ENCODE measurements around the gene SLC39A10.

SLC39A10 gene

DNA sequence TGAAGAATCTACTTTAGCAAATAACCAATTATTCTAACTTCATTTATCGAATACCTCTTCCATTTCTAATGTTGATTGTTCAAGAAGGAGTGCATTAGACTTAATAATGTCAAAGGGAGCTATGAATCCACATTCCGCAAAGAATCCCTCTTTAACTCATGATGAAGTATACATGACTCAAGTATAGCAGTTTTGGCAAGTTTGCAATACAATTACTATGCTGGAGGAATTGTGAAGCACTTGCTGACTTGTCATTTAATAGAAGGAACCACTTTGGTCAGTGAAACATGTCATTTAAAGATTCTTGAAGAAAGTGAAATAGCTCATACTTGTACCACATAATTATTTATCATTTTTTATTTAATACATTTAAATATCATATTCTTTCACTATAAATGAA, 125.1 kb downstream of the SLC39A10 start:
- no peak overlapping the region for H3K4me3 ChIP-seq (replicated peaks; ENCODE audit: low read depth, low read length)
- TF ChIP-seq, protein P1, sequence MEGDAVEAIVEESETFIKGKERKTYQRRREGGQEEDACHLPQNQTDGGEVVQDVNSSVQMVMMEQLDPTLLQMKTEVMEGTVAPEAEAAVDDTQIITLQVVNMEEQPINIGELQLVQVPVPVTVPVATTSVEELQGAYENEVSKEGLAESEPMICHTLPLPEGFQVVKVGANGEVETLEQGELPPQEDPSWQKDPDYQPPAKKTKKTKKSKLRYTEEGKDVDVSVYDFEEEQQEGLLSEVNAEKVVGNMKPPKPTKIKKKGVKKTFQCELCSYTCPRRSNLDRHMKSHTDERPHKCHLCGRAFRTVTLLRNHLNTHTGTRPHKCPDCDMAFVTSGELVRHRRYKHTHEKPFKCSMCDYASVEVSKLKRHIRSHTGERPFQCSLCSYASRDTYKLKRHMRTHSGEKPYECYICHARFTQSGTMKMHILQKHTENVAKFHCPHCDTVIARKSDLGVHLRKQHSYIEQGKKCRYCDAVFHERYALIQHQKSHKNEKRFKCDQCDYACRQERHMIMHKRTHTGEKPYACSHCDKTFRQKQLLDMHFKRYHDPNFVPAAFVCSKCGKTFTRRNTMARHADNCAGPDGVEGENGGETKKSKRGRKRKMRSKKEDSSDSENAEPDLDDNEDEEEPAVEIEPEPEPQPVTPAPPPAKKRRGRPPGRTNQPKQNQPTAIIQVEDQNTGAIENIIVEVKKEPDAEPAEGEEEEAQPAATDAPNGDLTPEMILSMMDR (IDR thresholded peaks at IDR 0.05; ENCODE audit: low read length, missing control alignments) = no peak
- no peak for DNase-seq (ENCODE audit: low read depth)
